Measurements from ENCODE around the gene REEP5.
A peak's percentile ranks its signal among the peaks of the same experiment; 100 is the strongest.
"Not testable (repeated sequence)": the region's sequence is repeated elsewhere in the genome, so short reads cannot be mapped to it uniquely, and the experiment has no call there.

REEP5 gene

GRCh38 chr5:112931473-112931872, 9.4 kb upstream of the REEP5 start:
- DNase-seq = no peak

GRCh38 chr5:112930082-112930344, 8.0 kb upstream of the REEP5 start:
- no peak for DNase-seq

- DNase-seq = no peak
Measured at GRCh38 chr5:112929336-112930081, 7.5 kb upstream of the REEP5 start.

- no peak for DNase-seq
Measured at GRCh38 chr5:112923988-112924387, 2.0 kb upstream of the REEP5 start.

- no peak for DNase-seq
Measured at GRCh38 chr5:112923148-112923917, 1.3 kb upstream of the REEP5 start.

- peak; percentile 61 for DNase-seq
Measured at GRCh38 chr5:112921026-112921832, 798 bp downstream of the REEP5 start.

- DNase-seq = no peak
Measured at GRCh38 chr5:112919972-112920371, 2.1 kb downstream of the REEP5 start.

GRCh38 chr5:112918679-112919078, 3.3 kb downstream of the REEP5 start:
- DNase-seq = peak; percentile 69

GRCh38 chr5:112918136-112918535, 3.9 kb downstream of the REEP5 start:
- DNase-seq = no peak

GRCh38 chr5:112917453-112917995, 4.5 kb downstream of the REEP5 start:
- no peak for DNase-seq

GRCh38 chr5:112915831-112916230, 6.2 kb downstream of the REEP5 start:
- no peak for DNase-seq

- peak; percentile 28 for DNase-seq
Measured at GRCh38 chr5:112914584-112914983, 7.4 kb downstream of the REEP5 start.

GRCh38 chr5:112910529-112910928, 11.5 kb downstream of the REEP5 start:
- no peak for DNase-seq

- DNase-seq = no peak
Measured at GRCh38 chr5:112908854-112909253, 13.2 kb downstream of the REEP5 start.

- DNase-seq = no peak
Measured at GRCh38 chr5:112907166-112907631, 14.8 kb downstream of the REEP5 start.

- no peak for DNase-seq
Measured at GRCh38 chr5:112906637-112907036, 15.4 kb downstream of the REEP5 start.

GRCh38 chr5:112904996-112905395, 17.0 kb downstream of the REEP5 start:
- not testable (repeated sequence) for DNase-seq

GRCh38 chr5:112902561-112902960, 19.5 kb downstream of the REEP5 start:
- no peak for DNase-seq

- no peak for DNase-seq
Measured at GRCh38 chr5:112895682-112896081, 26.3 kb downstream of the REEP5 start.

GRCh38 chr5:112892776-112893175, 29.3 kb downstream of the REEP5 start:
- no peak for DNase-seq

- not testable (repeated sequence) for DNase-seq
Measured at GRCh38 chr5:112892066-112892465, 30.0 kb downstream of the REEP5 start.

GRCh38 chr5:112886975-112887374, 35.1 kb downstream of the REEP5 start:
- no peak for DNase-seq

- DNase-seq = no peak
Measured at GRCh38 chr5:112885001-112885400, 37.0 kb downstream of the REEP5 start.

Measured in kidney glomerular epithelial cell (primary cell).